Limb (tissue), 2 donors: ENCODE data around the gene RPA3.

Source experiments
- DNase-seq, 2 donors: peaks; one replicate each; pipeline ENCODE4 v3.0.0-alpha.2; 2016; ENCODE audit errors: extremely low spot score in 2 of 2

RPA3 gene

DNA sequence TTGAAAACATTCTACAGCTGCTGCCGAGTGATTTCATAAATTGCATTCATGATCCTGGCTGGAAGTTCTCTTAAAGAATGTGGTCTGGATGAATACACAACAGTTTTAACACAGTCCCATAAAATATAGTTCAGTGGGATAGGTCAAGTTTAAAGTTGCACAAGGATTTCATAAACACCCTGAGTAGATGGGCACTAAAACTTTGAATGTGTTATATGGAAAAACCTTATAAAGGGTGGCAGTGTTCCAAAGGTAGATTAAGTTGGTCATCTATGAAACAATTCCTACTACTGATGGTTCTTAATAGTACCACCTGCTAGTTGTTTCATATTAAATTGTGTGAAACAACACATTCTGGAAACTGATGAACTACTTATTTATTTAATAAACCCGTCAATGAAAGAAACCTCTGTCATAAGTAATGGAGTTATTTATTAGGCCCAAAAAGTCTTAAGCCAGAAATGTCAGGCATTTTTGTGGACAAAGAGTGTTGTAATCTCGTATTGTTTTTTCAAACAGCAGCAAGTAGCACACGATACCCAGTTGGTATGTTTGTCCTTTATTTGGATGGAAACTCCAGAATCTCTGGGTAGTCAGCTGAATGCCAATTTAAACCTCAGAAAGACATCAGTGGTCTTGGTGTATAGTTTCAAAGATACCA, 14.3 kb upstream of the RPA3 start:
- peak in 1 of 2 donors; percentile 73 for DNase-seq

DNA sequence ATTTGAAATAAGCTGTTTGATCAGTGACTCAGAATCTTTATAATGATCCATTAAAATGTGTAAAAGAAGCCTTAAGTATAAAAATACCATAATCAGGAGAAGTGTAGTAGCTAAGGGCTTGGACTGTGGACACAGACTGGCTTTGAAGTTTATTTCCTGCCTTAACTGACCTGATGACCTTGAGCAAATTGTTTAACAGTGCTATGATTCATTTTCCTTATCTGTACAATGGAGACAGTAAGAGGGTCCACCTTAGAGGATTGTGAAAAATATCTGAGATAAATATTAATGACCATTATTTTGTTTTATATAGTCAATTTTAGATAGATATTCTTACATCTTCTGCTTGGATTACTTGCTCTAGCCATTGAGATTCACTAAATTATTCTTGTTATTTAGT, 13.3 kb upstream of the RPA3 start:
- no peak for DNase-seq

DNA sequence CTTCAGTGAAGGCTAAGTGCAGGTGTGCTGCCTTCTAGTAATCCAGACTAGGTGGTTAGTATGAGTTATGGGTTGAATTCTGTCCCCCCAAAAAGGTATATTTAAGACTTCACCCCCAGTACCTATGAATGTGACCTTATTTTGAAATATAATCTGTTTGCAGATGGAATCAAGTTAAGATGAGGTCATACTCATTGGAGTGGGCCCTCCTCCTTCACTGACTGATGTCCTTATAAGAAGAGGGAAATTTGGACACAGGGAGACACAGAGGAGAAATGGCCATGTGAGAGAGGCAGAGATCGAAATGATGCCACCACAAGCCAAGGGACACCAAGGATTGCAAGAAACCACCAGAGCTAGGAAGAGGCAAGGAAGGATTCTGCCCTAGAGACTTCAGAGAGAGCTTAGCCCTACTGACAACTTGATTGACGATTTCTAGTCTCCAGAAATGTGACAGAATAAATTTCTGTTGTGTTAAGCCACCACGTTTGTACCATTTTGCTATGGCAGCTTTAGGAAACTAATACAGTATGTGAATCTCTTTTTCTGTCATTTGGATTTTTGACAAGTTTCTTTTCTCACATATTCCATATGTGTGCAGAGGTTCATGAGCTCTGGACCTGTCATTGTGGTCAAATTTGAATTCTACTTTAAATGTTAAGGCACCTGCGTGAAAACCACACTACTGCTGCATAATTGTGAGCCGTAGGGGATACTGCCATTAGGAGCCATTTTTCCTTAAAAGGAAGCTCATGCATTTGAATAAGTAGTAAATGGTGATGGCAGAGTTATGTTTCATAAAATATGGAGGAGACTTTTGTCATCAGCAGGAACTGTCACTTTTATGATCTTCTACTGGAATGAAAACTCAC, 2.6 kb upstream of the RPA3 start:
- no peak for DNase-seq

DNA sequence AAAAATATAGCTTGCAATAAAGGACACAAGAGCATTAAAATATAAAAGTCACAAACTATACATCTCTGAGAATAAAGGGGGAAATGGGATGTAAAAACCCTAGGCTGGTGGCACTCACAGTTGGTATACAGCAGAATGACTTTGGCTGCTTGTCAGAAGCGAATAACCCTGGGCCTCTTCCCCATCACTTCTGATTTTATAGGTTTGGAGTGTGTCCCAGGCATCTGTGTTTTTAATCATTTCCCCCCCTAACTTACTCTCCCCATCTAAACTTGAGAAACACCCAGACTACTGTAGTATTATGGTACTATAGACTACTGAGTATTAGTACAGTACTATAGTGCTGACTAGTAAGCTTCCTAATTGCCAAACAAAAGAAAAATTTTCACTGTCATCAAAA, 1.8 kb upstream of the RPA3 start:
- DNase-seq: peak in 1 of 2 donors; percentile 63

DNA sequence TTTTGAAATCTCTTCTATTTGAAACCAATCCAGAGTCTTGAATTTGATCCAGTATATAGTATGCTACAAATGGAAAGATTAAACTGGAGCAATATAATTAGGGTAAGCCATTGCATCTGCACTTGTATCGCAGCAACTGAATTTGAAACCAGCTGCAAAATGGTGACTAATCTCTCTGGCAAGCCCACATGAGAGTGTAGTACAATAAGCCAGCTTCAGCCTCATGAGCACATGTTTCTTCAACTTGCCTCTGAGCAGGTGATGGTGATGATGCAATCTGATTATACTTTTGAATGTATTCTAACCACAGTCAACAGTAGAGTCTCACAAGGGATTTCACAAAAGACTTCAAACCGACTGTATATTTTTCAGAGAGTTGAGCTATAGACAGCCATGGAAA, 829 bp upstream of the RPA3 start:
- peak in 1 of 2 donors; percentile 89 for DNase-seq

DNA sequence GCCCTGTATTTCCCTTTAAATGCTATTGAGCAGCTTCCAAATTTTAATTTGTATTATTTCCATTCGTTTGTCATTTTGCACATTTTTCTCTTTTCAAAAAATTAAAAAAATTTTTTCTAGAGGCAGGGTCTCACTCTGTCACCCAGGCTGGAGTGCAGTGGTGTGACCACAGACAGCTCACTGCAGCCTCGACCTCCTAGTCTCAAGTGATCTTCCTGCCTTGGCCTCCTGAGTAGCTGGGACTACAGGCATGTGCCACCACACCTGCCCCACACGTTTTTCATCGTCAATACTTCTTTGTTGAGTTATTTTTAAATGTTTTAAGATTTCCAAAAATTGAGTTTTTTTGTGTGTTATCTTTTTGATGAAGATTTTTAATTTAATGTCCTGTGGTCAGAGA, 4.7 kb downstream of the RPA3 start:
- DNase-seq: no peak

DNA sequence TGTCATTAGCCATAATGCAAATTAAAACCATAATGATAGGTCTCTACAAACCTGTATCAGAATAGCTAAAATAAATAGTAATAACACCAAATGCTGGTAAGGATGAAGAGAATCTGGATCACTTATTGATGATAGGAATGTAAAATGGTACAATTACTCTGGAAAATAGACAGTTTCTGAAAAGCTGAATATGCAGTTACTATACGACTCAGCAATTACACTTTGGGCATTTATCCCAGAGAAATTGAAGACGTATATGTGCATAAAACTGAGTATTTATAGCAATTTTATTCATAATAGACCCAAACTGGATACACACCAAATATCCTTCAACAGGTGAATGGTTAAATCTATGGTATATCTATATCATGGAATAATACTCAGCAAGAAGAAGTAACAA, 7.9 kb downstream of the RPA3 start:
- no peak for DNase-seq

DNA sequence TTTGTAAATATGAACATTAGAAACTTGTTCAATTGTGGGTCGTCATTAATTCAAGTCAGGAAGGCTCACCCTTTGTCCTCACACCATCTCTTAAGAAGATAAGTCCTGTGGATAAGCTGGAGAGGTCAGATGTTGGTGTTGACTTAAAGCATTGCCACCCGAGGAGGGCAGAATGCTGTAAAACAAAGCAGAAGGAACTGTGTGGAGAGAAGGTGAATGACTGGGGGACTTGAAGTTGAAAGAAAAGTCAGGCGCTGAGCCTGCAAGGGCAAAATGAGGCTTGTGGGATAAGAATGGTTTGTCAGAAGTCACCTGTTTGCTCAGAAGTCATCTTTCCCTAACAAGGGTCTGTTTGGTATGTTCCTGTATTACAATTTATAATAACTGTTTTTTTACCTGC, 9.1 kb downstream of the RPA3 start:
- DNase-seq: no peak

DNA sequence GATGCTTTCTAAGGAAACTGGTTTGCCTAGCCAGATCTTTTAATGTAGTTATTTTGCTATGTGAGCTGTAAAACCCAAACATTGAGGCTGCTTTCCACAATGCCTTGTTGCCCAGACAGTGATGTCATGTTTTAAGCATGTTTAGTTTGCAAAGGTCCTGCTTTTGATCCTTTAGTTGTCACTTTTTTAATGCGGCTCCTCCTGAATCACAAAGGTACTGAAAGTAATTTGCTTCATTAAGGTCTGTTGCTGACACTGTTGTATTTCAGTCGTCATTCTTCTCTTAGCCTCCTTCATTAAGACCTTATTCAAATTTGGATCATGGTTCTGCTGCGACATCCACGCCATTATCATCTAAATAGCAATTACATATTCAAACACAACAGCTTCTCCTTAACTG, 10.6 kb downstream of the RPA3 start:
- DNase-seq: no peak

DNA sequence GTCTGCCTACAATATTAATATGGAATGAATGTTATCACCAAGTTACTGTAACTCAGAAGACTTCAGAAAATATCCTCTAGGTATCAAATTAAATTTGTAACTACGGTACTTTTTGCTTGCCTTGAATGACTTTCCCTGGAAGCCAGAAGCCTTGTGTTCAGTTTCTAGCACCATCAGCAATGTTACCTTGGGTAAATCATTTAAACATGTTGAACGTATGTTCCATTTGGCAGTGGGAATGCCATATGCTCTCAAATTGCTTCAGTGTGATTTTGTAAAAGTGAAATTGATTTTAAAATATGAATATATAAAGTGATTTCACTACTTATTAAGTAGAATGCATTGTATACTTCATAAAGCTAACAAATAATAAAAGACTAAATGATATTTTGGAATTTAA, 11.2 kb downstream of the RPA3 start:
- no peak for DNase-seq

DNA sequence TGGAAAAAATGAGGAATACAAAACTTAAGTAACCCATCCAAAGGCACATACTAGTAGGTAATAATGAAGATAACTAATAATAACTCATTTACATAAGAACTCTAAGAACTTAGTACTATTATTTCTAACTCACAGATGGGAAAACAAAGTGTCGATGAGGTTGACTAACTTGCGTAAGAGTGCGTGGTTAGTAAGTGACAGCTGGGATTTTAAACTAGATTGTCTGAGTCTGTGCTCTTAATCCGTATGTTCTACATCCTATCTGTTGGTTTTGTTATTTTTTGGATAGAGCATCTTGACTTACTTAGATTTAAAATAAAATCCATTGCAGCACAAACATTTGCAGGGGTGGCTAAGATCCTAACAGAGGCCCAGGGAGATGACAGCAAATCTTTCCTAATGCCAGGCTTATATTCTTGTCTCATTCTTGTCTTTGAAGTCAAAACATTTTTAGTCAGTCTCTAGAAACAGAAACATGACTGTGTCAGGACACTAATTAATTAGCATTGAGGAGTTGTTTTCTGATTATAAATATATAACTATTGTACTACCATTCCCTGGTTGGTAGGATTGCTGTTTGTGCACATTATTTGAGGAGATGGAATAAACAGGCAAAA, 11.7 kb downstream of the RPA3 start:
- DNase-seq: no peak

DNA sequence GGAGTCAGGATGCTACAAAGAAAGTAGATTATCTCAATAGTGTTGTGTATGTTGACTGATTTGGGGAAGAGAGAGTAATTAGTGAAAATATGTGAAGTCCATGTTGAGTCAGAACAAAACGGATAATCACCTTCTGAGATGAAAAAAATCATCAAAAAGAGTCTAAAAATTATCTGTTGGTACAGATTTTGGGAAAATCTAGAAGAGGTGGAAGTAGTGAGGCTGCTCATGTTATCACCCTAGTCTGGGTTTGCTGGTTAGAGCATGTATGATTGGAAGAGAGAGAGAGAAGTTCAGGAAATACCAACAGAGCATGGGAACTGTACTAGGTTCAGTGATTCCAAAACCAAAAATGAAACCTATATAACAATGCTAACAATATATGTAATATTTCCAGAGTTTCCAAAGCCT, 12.3 kb downstream of the RPA3 start:
- no peak for DNase-seq

DNA sequence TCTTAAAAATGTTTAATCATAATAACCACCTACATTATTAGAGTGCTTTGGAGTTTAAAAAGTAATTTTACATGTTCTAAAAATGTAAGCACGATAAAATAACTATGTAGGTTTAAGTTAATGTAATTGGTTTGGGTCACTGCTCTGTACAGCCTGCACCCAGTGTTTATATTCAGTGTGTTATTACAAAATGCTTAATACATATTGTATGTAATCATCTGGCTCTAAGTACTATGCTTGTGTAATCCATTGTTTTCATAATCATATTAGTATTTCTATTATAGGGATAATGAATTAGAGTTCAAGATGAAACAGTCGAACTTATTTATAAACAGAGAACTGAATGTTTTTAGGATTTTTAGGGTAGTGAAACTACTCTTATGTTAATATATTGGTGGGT, 13.1 kb downstream of the RPA3 start:
- DNase-seq: no peak

DNA sequence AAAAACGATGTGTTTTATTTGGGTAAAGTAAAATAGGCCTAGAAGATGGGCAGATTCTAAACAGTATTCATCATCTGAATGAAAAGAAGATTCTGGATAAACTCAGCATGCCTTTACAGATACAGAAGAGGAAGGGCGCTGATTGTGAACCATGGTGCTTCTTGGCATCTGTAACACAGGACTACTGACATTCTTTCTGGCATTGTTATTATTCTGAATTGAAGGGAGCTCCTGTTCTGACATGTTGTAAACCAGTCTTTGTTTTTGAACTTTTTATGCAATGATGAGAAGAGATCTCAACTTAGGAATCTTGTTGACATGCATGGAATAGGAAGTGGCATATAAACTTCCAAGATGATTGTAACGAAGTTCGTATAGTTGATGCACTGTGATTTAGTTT, 13.5 kb downstream of the RPA3 start:
- no peak for DNase-seq

DNA sequence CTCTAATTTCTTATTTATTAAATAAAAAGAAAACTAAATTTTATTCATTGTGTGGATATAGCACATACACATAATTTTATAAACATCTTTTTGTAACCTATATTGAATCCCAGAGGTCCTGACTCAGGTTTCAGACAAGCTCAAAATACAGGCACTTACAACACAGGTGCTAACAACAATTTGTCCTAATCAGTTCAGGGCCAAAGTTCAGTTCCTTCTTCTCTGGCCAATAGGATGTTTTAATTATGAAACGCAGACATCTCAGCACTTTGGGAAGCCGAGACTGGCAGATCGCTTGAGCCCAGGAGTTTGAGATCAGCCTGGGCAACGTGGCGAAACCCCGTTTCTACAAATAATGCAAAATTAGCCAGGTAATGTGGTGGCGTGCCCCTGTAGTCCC, 15.0 kb downstream of the RPA3 start:
- no peak for DNase-seq

DNA sequence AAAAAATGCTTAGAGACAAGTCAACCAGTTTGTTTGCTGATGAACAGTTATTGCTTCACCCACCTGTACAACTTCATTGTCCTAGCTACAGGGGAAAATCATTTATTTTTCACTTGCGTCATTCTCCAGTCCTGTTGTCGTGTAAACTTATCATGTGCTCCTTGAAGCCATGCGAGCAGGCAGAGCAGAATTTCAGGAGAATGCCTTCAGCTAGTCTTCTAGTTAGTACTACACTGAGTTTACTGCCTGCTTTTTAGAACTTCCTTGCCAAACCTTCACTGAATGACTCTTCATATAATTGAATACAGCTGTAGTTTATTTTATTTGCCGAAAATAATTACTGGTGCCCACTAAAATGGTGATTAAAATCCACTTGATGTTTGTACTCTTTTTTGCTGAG, 15.6 kb downstream of the RPA3 start:
- DNase-seq: no peak

DNA sequence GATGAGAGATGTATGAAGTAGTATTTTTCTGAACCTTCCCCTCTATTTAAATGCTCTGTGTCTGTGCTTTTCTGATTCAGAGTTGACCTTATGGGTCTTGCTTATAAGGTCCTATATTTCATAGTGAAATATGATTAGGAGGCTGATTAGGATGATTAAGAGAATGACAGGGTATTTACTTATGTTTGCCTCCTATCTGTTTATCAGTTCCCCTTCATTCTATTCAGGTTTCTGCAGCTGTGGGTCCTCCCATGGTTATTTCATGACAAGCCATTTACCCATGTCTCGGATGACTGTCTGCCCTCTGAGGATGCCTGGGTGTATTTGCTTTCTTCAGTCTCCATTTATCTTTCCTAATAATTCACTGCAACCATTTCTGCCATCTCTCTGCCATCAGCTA, 16.9 kb downstream of the RPA3 start:
- no peak for DNase-seq

DNA sequence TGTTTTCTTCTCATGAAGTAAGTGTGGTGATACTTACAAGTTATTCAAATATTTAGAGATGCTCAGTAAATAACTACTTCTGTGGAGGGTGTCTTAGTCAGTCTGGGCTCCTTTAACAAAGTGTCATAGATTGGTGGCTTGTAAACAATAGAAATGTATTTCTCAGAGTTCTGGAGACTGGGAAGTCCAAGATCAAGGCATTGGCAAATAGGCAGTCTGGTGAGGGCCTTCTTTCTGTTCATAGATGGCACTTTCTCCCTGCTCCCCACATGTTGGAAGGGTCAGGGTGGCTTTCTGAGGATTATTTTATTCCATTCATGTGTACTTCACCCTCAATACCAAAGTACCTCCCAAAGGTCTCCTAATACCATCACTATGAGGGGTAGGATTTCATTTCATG, 18.4 kb downstream of the RPA3 start:
- DNase-seq: no peak

DNA sequence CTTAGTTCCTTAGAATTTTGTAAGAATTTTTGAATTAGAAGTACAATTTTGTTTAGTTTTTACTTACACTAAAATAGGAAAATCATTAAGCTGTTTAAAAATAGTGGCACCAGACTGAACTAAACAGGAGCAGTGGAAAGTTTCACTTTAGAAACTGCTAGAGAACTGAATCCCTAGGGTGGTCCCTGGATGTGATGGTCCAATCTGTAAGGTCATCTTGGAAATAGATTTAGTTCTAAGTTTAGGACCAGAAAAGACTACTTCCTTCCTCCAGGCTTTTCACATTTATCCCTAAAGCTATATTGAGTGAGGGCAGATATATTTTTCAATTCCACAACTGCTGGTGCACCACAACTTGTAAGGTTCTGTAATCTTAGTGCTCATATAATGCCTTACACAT, 19.0 kb downstream of the RPA3 start:
- no peak for DNase-seq

DNA sequence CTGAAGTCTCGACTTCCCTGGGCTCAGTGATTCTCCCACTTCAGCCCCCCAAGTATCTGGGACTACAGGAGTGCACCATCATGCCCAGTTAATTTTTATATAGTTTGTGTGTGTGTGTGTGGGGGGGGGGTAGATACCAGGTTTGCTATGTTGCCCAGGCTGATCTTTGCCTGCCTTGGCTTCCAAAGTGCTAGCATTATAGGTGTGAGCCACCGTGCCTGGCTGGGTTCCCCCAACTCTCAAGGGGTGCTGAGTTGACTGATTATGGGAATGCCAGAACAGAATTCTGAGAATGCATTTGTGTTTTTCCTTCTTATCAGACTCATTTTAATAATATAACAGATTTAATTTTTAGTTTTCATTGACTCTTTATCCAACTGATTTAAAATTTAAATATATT, 19.5 kb downstream of the RPA3 start:
- no peak for DNase-seq

DNA sequence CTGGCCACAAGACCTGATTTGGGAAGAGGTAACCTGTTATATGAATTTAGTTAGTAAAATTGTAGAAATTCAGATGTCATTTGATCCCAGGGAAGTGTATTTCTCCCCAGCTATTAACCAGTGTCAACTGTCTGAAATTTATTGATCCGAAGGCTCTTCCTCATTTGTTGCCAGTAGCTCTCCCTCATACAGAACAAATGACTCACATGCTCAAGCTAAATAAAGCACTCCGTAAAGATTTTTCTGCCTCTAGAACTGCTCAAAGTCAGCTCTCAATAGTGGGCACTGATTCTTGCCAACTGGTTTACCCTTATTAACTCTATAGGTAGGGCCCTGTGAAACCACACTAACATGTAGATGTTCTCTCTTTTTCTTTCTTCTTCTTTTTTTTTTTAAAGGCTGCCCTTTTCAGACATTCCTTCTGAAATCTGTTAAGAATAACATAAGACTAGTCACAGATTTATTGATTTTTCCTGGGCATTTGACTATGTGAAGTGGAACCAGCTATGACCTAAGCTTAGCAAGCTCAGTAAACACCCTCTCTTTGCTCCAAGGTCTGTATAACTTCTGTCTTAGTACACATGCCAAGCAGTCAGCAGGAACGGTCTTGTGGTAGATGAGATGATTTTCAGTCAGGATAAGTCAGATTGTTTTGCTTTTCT, 21.8 kb downstream of the RPA3 start:
- DNase-seq: no peak

DNA sequence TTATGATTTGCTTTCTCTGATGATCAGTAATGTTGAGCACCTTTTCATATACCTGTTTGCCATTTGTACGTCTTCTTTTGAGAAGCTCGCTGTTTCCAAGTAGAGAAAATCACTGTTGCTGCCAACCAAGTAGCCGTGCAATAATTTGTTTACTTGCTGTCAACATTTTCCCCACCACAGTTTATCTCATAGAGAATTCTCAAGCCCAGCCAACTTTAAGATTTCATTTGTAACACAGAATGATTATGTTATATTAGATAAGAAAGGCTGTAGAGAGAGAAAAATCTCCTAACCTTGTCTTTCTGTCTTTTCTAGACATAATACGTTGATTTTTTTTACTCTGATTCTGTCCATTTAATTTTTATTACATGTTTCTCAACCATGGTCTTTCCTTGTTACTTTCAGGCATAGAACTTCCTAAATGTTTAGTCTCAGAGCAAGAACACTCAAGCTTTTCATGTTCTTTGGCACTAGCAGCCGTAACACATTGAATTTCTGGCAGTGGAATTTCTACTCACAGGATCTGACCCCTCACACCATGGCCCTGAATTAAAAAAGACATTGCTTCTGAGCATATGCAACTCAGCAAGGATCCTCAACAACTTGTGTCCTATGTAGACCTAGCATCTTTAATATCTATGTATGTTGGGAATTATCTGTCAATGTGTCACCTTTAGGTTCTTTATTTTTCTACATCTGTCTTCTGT, 23.1 kb downstream of the RPA3 start:
- DNase-seq: no peak
